HG03354 (cell line): ENCODE results near the gene CAST.
"Not testable (repeated sequence)": the region's sequence is repeated elsewhere in the genome, so short reads cannot be mapped to it uniquely, and the experiment has no call there.

Experiments
- ATAC-seq: cut with Tn5 transposase; IDR thresholded peaks from one replicate; pipeline ENCODE4 v1.9.1; 2021; ENCODE audit warnings: mild to moderate bottlenecking; ENCODE audit not compliant: unreplicated experiment, poor library complexity, severe bottlenecking

The CAST gene

DNA sequence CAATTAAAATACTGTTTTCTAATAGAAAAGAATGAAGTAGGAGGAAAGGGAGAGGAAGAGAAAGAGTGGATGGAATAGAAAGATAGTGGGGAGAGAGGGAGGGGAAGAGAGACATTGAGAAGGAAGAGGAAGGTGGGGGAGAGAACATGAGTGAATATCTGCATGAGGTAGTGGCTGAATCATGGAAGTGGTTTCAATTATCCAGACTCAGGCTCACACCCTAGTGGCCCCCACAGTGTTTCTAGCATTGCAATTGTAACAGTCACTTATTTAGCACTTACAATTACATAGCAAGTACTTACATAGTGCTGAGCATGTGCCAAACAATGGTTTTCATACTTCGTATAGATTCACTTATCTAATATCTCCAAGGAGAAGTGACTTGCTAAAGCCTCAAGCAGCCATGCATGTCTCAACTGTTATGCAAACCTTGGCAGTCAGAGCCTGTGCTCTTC is 72.7 kb downstream of the CAST start:
- no peak for ATAC-seq

DNA sequence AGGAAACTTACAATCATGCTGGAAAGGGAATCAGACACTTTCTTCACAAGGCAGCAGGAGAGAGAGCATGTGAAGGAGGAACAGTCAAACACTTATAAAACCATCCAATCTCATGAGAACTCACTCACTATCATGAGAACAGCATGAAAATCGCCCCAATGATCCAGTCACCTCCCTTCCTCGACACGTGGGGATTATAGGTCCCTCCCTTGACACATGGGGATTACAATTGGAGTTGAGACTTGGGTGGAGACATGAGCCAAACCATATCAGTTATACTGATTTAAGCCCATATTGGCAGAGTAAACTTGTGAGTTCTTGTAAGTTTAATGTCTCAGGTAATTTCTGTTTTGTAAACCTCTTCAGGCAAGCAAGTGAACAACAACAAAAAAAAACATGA is 74.8 kb downstream of the CAST start:
- ATAC-seq = no peak

DNA sequence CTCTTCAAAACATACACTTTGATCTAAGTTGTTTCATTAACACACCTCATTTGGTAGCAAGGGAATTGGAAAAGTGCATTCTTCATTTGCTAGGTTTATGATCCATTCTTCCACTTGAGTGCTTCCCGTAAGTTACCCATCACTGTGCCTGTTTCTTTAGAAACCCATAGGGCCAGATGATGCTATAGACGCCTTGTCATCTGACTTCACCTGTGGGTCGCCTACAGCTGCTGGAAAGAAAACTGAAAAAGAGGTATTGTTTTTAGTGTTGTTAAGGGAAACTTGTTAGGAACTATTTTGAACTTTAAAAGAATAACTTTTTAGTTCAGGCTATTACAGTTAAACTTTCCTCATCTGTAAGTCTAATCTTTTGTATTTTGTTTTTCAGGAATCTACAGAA is 78.9 kb downstream of the CAST start:
- no peak for ATAC-seq

DNA sequence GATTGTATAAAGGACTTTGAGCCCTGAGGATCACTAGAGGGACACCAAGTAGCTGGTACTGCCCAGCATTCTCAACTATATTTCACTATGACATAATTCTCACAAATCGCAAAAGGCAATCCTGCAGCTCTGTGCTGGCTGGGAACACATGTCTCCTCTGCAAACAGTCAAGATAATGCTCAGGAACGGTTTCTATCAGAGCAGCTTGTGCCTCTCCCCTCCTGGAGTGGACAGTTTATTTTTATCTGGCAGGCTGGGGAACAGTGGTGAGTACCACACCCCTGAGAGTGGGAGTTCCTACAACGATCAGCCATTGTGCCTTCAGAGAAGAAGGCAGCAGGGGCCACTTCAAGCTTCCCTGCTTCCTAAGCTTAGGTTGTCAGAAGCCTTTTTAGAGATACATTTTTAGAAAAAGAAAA is 79.7 kb downstream of the CAST start:
- ATAC-seq = no peak

DNA sequence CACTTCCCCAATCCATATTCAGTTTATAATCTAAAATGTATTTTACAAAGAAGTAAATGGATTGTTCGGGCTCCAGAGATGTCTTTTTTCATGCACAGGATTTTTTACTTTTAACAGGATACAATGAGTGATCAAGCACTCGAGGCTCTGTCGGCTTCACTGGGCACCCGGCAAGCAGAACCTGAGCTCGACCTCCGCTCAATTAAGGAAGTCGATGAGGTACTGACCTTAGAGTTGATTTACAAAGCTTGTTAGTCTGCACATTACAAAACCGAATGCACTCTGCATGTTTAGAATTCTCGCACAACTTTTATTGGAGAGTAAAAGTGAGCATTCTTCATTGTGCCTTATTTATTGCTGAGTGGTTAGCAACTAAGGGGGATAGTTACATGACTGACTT is 80.4 kb downstream of the CAST start:
- no peak for ATAC-seq

DNA sequence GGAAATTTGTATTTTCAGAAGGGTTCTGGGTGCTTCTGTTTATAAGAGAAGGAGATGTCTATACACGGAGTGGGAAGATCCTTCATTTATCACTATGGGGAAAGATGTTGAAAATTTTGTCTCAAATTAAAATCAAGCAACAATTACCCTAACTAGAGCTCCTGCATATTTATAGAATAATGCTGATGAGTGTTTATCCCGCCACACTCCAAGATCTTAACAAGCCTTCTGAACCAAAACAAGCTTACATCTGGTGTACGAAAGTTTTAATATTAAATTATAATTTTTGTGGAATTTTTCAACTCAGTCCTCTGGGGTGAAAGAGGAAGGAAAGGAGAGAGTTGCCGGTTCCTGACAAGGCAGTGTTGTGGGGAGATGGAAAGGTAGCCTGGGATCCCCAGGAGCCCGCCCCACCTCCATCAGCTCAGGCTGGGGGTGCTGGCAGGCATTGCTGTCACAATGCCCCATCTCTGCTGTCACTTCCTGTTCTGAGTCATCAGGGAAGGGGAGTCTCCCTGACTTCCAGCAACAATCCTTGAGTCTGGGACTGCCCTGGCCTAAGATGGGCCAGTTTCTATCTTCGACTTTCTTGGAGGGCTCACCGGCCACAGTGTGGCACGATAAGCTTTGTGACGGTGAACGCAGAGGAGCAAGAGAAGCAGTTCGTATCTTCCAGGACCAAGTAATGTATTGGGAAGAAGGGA is 81.0 kb downstream of the CAST start:
- ATAC-seq = no peak

DNA sequence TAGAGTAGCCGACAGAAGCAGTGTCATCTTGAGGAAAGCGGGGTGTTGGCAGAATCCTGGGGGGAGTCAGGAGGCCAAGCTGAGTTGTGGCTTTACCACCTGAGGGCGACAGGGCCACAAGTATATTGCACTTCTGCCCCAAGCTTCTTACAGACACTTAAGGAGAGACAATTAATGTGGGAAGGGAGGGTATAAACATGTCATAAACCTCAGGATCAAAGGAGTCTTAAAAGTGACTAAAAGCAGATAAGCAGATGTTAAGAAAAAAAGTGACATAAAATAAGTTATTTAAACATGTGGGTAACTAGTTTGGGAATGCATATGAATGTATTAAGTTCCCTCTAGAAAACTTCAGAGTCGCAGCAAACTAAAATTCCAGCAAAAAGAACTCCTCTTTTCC is 81.6 kb downstream of the CAST start:
- ATAC-seq = no peak

DNA sequence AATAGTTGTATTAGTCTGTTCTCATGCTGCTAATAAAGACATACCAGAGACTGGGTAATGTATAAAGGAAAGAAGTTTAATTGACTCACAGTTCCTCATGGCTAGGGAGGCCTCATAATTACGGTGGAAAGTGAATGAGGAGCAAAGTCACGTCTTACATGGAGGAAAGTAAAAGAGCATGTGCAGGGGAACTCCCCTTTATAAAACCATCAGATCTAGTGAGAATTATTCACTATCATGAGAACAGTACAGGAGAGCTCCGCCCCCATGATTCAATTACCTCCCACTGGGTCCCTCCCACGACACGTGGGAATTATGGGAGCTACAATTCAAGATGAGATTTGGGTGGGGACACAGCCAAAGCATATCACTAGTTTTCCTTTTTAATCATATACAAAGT is 82.0 kb downstream of the CAST start:
- not testable (repeated sequence) for ATAC-seq

DNA sequence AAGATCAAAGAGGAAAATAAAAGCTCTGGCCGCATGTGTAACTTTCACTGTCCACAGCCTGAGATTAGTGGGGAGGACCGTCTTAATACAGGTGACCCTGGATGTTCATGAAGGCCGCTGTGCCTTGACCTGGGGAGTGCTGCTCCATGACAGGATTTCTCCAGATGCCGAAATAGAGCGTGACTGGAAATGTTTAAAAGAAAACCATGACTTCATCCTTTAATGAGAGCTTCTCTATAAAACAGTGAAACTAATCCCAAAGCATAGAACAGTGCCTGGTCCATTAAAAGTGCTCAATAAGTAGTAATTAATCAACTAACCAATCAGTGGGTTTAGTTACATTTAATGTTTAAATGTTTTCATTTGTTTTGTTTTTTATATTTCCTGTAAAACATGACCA is 82.8 kb downstream of the CAST start:
- no peak for ATAC-seq

DNA sequence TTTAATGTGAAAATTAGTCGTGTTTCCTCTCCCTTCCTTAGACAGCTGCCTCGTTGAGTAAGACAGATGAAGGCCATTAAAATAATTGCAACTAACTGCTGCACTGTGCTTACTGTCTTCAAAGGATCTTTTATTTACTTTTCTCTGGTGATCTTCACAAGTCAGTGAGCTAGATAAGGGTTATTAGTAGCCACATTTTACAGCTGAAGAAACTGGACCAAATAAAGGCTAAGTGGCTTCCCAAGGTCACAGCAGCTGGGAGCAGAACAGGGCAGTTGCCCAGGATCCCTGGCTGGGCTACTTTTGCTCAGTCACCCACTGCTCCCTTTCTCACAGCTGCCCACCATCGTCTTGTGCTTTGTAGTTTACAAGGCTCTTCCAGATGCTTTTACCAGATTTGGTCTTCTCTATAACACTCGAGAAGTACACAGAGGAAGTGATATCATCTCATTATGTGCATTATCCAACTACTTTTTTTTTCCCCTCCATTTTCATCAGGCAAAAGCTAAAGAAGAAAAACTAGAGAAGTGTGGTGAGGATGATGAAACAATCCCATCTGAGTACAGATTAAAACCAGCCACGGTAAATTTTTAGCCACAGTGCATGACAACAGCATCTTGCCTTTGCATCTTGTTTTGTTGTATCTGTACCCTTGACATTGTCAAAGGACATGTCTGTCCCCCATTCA is 83.8 kb downstream of the CAST start:
- ATAC-seq = no peak

DNA sequence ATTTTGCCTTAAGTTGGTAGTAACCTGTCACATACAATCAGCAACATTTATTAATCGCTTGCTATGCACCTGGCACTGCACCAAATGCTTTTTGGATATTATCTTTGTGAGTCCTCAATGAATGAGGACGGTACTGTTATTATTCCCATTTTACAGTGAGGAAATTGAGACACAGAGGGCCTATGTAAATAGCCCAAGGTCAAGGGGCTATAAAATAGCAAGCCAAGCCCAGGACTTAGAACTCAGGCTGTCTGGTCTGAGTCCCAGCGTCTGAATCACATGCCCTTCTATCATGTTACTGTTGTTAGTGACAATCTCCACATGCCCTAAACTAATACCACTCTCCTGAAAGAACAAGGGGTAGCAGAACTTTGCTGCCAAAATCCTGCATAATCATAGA is 85.5 kb downstream of the CAST start:
- ATAC-seq = no peak

DNA sequence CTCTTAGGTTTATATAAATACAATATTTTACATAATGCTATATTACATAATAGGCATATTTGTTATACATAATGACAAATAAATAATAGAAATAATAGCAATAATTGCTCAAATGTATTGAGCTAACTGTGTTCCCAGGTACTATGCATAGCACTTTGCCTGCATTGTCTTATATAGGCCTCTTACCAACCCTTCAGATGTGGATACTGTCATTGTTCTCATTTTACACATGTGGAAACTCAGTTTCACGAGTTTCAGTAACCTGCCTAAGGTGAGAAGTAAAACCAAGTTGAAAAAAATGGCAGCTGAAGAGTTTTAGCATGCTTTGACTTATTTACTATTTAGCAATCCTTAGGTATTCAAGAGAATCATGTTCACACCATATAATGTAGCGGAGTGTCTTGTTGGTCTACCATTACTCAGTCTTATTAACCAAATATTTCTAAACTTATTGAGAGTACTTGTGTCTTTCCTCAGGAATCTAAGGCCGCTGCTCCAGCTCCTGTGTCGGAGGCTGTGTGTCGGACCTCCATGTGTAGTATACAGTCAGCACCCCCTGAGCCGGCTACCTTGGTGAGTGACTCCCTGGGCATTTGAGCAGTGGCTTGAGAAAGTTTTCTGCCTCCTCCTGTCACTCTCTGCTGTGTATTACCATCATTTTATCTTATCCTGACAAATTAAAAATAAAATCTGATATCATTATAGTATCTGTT is 88.1 kb downstream of the CAST start:
- ATAC-seq = no peak

DNA sequence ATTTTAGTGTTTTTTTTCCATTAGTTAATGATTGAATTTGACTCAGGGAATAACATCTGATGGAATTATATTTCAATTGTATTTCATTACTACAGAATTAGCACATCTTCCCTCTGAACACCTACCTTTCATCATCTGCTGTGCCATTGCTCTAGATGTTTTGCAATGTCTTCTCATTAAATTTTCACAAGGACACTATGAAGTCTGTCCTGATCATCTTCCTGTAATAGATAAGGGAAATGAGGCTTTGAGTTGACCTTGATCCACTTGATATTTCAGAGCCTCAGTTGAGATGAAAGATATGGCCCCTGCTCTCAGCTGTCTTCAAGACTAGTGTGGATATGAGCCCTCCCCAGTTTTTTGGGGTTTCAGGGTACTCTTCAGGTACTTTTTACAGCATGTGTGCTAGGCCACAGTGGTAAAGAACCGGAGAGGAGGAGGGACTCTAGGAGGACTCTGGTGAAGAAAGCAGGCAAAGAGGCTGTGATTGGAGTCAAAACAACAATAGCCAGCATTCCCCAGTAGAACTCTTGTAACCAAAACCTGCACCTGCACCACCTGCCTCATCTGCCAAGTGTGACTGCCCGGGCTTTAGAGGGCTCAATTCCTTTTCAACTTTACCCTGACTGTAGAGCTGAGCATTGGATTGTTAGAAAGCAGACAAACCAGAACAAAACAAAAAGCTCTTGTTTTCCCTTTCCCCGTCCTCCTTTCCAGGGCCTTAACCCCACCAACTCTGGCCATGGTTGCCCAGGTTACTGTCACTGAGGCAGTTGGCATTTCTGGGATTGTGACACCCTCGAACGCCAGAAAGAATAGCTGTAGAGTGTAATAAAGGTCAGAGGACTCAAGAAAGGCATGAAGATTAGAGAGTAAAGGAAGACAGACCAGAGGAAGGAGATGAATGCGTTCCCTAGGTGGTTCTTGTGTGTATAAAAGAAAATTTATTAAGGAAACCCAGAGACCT is 89.3 kb downstream of the CAST start:
- ATAC-seq = no peak

DNA sequence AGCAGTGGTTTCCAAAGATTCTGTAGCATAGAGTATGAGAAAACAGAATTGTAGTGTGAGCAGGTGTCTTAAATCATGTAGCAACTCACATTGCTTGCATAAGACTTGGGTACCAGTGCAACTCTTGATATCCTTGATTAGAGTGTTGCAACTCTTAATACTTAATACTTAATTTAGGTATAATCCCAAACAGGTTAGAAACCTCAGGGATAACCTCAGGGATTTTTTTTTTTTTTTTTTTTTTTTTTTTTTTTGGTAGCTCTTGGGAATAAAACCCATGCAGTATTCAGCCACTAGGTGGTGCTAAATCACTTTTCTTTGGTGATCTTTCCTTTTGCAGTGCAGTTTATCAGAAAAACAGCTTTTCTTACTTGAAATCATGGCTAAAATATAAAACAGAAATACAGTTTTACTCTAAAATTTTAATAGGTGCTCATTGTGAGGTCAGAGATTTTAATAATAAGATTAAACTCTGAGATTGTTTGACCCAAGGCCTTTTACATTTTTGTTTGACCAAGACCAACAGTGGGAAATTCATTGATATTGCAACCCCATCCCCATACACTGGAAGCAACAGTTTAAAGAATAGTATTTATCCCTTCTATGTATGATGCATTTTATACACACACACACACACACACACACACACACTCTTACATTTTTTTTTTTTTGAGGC is 90.3 kb downstream of the CAST start:
- ATAC-seq = no peak

DNA sequence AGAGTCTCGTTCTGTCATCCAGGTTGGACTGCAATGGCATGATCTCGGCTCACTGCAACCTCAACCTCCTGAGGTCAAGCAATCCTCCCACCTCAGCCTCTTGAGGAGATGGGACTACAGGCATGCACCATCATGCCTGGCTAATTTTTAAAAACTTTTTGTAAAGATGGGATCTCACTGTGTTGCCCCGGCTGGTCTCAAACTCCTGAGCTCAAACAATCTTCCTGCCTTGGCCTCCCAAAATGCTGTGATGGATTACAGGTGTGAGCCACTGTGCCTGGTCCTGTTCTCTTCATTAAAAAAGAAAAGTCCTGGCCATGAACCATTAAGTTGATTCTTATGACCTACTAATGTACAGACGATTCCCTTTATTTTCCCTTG is 90.8 kb downstream of the CAST start:
- no peak for ATAC-seq

DNA sequence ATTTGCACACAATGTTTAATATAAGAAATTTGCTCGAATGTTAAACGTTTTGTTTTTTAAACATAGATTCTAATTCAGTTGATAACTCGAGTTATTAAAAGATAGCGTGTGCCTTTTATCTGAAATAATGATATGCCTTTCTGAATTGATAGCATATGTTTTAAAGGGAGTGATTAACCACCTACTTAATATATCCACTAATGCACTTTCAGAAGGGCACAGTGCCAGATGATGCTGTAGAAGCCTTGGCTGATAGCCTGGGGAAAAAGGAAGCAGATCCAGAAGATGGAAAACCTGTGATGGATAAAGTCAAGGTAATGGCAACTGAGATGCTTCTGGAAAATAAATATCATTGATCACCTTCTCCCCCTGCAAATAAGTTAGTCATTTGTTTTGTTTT is 91.7 kb downstream of the CAST start:
- ATAC-seq = no peak

DNA sequence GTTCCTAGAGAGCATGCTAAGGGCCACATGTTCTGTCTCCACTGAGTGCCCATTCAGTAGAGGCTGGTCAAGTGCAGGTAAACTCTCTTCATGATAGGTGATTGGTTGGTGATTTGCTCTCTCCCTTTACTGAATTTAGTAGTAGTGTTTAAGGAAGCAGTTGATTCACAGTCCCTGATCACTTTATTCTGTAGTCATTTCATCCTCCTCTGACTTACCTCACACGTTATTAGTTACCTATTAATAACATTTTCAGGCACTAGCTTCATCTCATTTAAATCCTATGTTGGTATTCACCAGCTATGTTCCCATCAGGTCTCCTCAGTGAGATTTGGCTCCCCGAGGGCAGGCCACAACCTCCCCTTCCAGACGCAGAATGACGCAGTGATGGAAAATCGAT is 93.7 kb downstream of the CAST start:
- ATAC-seq = no peak

DNA sequence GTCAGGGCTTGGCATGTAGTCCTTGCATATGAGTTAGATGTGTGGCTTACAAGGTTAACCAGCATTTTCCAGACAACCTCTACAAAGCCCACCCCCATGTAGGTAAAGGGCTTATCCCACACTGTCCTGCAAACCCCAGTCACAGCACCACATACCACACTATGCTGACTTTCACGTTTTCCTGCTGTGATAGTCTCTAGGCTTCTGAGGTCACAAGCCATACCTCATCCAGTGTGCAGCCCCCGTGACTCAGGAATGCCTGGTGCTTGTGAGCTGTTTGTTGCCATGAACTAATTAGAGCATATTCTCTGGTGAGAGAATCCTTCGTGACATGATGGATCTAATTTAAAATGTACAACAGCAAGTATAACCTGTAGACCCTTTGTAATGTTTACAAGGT is 94.8 kb downstream of the CAST start:
- no peak for ATAC-seq

DNA sequence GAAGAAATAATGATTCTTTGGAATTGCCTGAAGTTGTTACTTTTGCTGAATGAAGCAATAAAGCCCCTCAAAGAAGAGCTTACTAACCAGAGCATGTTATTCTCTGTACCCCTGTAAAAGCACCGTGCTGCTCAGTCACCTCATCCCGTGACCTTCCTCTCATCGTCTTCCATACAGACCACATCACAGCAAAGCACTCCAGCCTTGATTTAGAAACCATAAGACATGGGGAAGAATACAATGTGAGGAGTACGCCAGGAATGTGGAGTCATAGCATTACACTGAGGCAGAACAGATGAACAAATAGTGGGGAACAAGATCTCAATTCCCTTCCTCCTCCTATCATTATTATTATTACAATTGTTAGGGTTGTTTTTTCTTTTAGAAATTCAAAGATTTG is 96.4 kb downstream of the CAST start:
- no peak for ATAC-seq
